Fibroblast of lung (primary cell): Measurements from ENCODE around the gene MYMK.

Experiments
- EZH2 ChIP-seq: IDR thresholded peaks from 2 replicates; pipeline ENCODE4 v1.5.1; 2012; ENCODE audit warnings: low read length, control low read depth, mild to moderate bottlenecking; ENCODE audit errors: missing control alignments
- TF ChIP-seq, protein P1 (sequence below), 2 donors: IDR thresholded peaks in 1 of 2; conservative IDR thresholded peaks in 1 of 2; 1 replicate in 1 of 2; 2 replicates in 1 of 2; pipeline ENCODE4 v1.5.1; 2011 to 2012; ENCODE audit warnings: low read length in 2 of 2, control low read depth in 1 of 2, inconsistent platforms in 1 of 2, low read depth in 1 of 2, mild to moderate bottlenecking in 1 of 2

DNA sequence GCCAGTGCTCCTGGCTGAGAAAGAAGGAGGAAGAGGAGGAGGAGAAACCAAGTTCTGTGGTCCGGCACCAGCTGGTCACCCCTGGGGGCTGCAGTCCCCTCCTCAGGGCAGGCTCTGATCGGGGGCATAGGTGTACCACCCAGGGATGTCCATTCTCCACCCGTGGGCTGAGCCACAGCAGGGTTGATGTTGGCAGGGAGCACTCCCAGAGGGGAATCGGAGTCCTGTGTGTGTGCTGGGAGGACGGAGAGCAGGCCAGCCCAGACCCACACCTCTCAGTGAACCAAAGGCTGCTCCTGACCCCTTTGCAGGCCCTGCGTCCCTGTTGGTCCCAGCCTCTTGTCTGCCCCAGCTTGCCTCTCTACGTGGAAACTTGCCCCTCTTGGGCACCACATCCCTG lies 5.1 kb upstream of the MYMK start:
- TF ChIP-seq, protein P1, sequence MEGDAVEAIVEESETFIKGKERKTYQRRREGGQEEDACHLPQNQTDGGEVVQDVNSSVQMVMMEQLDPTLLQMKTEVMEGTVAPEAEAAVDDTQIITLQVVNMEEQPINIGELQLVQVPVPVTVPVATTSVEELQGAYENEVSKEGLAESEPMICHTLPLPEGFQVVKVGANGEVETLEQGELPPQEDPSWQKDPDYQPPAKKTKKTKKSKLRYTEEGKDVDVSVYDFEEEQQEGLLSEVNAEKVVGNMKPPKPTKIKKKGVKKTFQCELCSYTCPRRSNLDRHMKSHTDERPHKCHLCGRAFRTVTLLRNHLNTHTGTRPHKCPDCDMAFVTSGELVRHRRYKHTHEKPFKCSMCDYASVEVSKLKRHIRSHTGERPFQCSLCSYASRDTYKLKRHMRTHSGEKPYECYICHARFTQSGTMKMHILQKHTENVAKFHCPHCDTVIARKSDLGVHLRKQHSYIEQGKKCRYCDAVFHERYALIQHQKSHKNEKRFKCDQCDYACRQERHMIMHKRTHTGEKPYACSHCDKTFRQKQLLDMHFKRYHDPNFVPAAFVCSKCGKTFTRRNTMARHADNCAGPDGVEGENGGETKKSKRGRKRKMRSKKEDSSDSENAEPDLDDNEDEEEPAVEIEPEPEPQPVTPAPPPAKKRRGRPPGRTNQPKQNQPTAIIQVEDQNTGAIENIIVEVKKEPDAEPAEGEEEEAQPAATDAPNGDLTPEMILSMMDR (conservative IDR thresholded peaks at IDR 0.05 in 1 of 2, IDR thresholded peaks at IDR 0.05 in 1 of 2; ENCODE audit: low read depth in 1 of 2, low read length in 2 of 2): no peak
- no peak for TF ChIP-seq EZH2
